Activated CD8-positive, alpha-beta memory T cell treated with anti-CD3 and anti-CD28 coated beads for 1 hour (primary cell): ENCODE data around the gene L3MBTL2.
"Not testable (repeated sequence)": the region's sequence is repeated elsewhere in the genome, so short reads cannot be mapped to it uniquely, and the experiment has no call there.

Source experiments
- DNase-seq, 2 donors: peaks; one replicate each; pipeline ENCODE4 v3.0.0-alpha.2; 2020; ENCODE audit warnings: low read depth in 1 of 2; ENCODE audit errors: extremely low read depth in 1 of 2

Gene L3MBTL2

GRCh38 chr22:41204992-41205900 lies at the start of gene L3MBTL2:
TSS of gene L3MBTL2 (plus strand) at chr22:41205312. CDS start at chr22:41205363, 51 bp downstream.
- peak; percentile 97 for DNase-seq

DNA sequence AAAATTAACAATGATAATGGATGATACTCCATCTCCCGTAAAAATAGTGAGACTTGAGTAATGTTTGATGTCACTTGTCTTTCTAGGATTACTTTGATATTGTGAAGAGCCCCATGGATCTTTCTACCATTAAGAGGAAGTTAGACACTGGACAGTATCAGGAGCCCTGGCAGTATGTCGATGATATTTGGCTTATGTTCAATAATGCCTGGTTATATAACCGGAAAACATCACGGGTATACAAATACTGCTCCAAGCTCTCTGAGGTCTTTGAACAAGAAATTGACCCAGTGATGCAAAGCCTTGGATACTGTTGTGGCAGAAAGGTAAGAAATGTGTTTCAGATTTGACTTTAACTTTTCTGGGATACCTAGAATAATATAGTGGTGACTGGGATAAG lies 48.0 kb upstream of the L3MBTL2 start:
- DNase-seq = no peak

- no peak for DNase-seq
Observed at GRCh38 chr22:41169157-41169556, 36.0 kb upstream of the L3MBTL2 start.

DNA sequence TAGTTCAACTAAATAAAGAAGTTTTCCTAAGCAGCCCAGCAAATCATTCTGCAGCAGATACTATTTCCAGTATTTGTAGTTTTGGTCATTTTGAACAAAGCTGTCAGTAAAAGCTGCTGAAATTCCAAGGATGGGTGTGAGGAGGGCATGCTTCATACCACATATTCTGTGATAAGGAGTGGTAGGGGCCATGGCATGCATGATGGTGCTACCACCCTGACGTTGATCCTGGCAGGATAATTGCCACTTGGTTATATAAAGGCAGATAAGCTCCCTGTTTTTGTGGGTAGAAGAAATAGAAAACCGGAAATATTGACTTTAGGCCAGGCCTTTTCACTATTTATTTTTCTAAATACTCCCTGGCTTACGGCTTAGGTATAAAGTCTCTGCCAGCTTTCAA lies 33.1 kb upstream of the L3MBTL2 start:
- no peak for DNase-seq

DNA sequence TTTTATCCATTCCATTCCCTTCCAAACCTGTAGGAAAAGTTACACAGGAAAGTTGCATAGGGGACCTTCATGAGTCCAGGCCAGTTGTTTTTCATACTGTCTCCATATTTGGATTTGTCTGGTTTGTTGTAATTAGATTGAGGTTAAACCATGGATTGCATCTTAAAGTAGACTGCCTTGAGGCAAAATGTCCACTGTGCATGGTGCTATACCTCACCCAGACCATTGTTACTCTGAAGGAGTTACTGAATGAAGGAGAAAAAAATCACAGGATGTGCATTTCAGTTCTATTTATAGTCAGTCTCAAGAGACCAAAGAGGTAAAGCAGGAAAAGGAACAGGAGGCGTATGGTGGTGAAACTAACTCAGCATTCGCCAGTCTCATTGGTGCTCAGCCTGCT lies 29.6 kb upstream of the L3MBTL2 start:
- DNase-seq = no peak

- DNase-seq = no peak
Observed at GRCh38 chr22:41177040-41177621, 28.0 kb upstream of the L3MBTL2 start.

DNA sequence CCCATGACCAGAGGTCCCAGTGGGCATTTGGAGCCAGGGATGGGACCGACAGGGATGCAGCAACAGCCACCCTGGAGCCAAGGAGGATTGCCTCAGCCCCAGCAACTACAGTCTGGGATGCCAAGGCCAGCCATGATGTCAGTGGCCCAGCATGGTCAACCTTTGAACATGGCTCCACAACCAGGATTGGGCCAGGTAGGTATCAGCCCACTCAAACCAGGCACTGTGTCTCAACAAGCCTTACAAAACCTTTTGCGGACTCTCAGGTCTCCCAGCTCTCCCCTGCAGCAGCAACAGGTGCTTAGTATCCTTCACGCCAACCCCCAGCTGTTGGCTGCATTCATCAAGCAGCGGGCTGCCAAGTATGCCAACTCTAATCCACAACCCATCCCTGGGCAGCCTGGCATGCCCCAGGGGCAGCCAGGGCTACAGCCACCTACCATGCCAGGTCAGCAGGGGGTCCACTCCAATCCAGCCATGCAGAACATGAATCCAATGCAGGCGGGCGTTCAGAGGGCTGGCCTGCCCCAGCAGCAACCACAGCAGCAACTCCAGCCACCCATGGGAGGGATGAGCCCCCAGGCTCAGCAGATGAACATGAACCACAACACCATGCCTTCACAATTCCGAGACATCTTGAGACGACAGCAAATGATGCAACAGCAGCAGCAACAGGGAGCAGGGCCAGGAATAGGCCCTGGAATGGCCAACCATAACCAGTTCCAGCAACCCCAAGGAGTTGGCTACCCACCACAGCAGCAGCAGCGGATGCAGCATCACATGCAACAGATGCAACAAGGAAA lies 27.3 kb upstream of the L3MBTL2 start:
- DNase-seq = no peak

- no peak for DNase-seq
Observed at GRCh38 chr22:41178425-41178975, 26.6 kb upstream of the L3MBTL2 start.

- DNase-seq = not testable (repeated sequence)
Observed at GRCh38 chr22:41180362-41180761, 24.8 kb upstream of the L3MBTL2 start.

GRCh38 chr22:41180926-41181325 lies 24.2 kb upstream of the L3MBTL2 start:
- no peak for DNase-seq

- DNase-seq = no peak
Observed at GRCh38 chr22:41181349-41182241, 23.5 kb upstream of the L3MBTL2 start.

GRCh38 chr22:41184679-41185078 lies 20.4 kb upstream of the L3MBTL2 start:
- DNase-seq = no peak

GRCh38 chr22:41191467-41191866 lies 13.6 kb upstream of the L3MBTL2 start:
- no peak for DNase-seq

GRCh38 chr22:41193829-41194228 lies 11.3 kb upstream of the L3MBTL2 start:
- no peak for DNase-seq

GRCh38 chr22:41197038-41197972 lies 7.8 kb upstream of the L3MBTL2 start:
- peak; percentile 51 to 75 for DNase-seq

- peak in 1 of 2 donors; percentile 21 for DNase-seq
Observed at GRCh38 chr22:41198027-41198580, 7.0 kb upstream of the L3MBTL2 start.

DNA sequence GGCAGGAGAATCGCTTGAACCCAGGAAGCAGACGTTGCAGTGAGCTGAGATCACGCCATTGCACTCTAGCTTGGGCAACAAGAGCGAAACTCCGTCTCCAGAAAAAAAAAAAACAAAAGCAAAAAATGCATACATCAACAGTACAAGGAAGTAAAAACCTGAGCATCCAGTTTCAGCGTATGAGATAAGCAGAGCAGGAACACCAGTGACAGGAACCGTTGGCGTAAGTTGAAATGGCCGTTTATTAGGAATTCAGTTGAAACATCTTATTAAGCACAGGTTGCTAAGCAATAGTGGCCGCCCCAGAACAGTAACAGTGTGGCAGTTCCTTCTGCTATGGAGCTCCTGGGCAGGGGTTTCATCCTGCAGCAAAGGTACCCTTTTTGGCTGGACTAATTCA lies 4.0 kb upstream of the L3MBTL2 start:
- DNase-seq = no peak

- DNase-seq = no peak
Observed at GRCh38 chr22:41203118-41203517, 2.0 kb upstream of the L3MBTL2 start.

DNA sequence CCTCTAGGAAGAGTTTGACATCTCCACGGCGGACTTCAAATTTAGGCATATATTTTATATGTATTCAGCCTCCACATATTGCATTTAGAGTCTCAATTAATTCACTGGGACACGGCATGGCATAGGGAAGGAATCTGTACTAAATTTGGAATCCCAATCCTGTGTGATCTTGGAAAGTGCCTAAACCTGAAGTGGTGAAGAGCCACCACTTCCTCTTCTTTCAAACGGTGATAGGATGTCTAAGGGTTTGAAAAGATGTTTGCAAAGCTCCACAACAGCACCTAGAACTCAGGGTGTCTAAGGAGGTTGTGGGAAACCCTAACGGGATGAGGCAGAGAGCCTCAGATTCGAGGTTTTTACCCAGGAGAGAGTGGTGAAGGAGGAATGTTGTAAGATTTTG lies 1.0 kb upstream of the L3MBTL2 start:
- DNase-seq = no peak
